ENCODE results near the gene TGFBR1.
A peak's percentile ranks its signal among the peaks of the same experiment; 100 is the strongest.

TGFBR1 gene

DNA sequence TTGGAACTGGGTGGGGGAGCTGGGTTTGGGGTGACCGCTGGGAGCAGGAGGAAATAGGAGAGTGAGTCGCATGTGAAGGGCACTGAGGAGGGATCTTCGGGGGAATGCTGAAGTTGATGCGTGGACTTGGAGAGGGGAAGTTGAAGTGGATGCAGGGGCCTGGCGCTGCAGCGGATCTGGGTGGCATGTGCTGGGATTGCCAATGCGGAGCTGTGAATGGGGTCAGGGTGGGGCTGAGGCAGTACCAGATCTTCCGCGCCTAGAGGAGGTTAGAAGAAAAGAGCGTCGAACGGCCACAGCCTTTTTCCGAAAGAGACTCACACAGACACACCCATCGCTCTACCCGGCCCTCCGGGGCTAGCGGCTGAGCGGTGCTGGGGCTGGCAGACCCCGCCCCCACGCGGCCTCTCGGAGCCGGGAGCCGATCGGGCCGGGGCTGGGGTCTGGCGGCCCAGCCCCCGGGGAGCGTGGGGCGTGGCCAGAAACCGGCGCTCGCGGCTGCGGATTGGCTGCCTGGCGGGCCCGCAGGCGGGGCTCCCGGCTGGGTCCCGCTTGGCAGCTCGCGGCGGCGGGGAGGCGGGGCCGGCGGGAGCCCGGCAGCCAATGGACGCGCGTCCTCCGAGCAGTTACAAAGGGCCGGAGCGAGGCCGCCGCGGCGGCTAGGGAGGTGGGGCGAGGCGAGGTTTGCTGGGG lies at the start of gene TGFBR1:
Gene TGFBR1, plus strand, starts transcription at position 655 of the 693 bp plus-strand sequence. CDS start 93 bp downstream, outside the sequence.
- DNase-seq = peak; percentile 84 to 87

DNA sequence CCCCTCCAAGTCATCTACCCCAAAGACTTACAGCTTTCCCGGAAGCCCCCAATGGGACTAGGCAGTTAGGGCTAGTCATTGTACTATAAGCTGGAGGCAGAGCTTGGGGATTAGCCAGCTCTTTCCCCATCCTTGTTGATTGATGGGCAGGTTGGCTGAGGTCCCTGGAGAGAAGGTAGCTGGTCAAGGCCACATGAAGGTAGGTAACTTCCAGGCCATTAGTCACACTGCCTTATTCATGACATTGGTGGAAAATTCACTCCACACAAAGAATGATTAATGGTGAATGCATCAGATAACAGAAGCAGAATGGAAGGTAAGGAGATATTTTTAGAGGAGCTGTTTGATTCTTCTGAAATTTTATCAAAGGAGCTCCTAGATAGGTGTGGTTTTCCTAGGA lies 49.5 kb upstream of the TGFBR1 start:
- no peak for DNase-seq

- no peak for DNase-seq
Measured at GRCh38 chr9:99056186-99056585, 48.7 kb upstream of the TGFBR1 start.

DNA sequence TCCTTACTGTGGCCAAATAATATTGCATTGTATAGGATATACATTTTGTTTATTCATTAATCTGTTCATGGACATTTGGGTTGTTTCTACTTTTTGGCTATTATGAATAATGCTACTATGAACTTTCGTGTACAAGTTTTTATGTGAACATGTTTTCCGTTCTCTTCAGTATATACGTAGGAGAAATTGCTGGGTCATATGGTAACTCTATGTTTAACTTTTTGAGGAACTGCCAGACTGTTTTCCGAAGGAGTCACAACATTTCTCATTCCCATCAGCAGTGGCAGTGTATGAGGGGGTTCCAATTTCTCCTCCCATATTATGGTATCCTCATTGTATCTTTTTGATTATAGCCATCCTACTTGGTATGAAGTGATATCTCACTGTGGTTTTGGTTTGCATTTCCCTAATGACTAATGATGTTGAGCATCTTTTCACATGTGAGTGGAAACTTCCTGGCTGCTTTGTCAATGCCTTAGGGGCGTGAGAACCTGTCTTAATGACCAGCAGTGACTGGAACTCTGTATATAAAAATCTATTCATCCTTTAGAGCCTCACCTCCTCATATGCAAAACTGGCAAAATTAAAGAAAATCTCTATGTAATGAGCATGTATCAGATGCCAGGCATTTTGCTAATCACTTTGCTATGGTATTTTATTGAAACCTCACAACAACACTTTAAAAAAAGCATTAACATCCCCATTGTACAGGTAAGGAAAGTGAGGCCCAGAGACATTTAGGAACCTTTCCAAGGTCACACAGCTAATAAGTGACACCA lies 47.8 kb upstream of the TGFBR1 start:
- DNase-seq = no peak

- peak; percentile 36 to 42 for DNase-seq
Measured at GRCh38 chr9:99057665-99058625, 47.0 kb upstream of the TGFBR1 start.

- DNase-seq = no peak
Measured at GRCh38 chr9:99058964-99059921, 45.7 kb upstream of the TGFBR1 start.

- no peak for DNase-seq
Measured at GRCh38 chr9:99060621-99061020, 44.3 kb upstream of the TGFBR1 start.

GRCh38 chr9:99062549-99062948 lies 42.4 kb upstream of the TGFBR1 start:
- no peak for DNase-seq

DNA sequence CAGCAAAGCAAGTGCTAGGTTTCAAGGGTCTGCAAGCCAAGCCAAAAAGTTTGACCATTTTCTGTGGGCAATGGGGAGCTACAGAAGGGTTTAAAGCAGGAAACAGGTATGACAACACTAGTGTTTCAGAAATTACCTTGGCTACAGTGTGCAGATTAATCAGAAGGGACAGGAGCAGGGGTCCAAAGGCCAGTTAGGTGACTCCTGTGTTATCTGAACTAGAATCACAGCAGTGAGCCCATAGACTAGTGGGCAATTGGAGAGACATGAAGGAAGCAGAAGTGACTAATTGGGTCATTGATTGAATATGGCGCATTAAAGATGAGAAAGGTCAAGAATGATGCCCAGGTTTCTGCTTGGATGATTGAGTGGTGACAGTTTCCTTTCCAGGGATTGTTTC lies 41.4 kb upstream of the TGFBR1 start:
- DNase-seq = no peak

DNA sequence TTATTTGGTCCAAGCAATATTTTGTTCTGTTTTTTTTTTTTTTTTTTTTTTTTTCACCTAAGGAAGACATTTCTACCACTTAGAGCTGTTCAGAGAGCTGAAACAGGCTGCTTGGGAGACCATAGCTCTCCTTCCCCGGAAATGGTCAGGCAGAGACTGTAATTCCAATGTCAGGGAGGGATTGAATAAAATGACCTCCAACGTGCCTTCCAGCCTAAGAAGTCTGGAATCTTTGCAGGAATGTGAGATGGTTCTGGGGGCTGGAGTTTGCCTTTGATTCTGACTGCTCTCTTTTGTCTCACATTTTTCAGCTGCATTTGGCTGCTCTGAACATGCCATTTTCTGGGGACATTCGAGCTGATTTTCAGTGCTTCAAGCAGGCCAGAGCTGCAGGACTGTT lies 38.3 kb upstream of the TGFBR1 start:
- no peak for DNase-seq

DNA sequence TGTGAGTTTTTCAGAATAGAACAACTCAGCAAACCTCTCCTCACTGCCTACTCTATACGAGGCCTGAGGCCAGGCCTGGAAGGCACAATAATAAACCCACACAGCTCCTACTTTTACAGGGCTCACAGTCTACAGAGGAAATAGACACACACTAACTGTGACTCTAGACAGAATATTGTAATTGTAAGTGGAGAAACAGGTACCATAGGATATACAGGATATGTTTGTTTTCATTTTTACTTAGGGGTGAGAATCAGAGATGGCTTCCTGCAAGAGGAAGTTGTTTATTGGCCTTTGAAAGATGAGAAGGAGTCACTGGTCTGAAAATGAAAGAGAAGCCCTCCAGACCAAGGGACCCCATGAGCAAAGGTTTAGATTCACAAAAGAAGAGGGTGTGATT lies 35.8 kb upstream of the TGFBR1 start:
- DNase-seq = no peak

DNA sequence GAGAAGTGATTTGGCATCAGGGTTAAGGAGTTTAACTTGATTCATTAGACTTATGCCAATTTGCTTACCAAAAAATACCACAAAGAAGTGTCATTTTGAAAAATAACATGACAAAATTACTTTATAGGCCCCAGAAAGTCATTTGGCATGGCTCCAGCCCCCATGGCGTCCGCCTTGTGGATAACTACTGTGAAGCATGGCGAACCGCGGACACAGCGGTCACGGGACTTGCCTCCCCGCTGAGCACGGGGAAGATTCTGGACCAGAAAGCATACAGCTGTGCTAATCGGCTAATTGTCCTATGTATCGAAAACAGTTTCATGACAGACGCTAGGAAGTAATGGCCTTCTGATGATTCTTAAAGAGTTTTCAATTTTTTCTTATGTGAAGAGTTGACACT lies 35.4 kb upstream of the TGFBR1 start:
- DNase-seq = no peak

- DNase-seq = no peak
Measured at GRCh38 chr9:99070681-99071080, 34.2 kb upstream of the TGFBR1 start.

GRCh38 chr9:99071313-99072039 lies 33.4 kb upstream of the TGFBR1 start:
- DNase-seq = no peak

DNA sequence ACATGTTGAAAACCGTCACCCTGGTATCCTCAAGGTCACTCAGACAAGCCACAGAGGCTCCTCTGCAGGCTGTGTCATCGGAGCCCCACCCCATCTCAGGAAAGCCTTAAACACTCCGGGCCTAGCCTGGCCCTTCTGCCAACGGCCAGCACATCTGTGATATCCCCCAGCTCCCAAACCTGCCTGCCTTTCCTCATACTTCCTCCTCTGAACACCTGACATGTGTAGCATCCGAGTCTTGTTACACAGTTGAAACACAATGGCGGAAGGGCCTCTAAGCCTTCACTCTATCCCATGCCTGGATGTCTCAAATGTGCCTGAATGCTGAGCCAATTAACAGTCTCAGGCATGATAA lies 32.9 kb upstream of the TGFBR1 start:
- DNase-seq = no peak

GRCh38 chr9:99073347-99073746 lies 31.6 kb upstream of the TGFBR1 start:
- DNase-seq = no peak

GRCh38 chr9:99073985-99074901 lies 30.7 kb upstream of the TGFBR1 start:
- no peak for DNase-seq

DNA sequence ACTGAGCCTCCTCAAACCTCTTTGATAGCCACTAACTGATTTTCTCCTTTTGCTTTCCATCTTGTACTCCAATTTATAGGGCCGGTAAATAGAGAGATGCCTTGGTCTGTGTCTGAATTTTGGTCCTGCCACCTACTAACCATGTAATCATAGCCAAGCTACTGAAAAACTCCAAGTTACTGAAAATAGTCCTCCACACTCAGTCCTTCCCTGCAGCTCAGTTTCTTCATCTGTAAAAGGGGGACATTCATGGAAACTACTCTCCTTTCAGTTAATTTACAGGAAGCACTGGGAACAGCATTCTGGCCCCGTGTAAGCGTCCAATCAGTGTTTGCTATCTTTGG lies 30.0 kb upstream of the TGFBR1 start:
- no peak for DNase-seq

DNA sequence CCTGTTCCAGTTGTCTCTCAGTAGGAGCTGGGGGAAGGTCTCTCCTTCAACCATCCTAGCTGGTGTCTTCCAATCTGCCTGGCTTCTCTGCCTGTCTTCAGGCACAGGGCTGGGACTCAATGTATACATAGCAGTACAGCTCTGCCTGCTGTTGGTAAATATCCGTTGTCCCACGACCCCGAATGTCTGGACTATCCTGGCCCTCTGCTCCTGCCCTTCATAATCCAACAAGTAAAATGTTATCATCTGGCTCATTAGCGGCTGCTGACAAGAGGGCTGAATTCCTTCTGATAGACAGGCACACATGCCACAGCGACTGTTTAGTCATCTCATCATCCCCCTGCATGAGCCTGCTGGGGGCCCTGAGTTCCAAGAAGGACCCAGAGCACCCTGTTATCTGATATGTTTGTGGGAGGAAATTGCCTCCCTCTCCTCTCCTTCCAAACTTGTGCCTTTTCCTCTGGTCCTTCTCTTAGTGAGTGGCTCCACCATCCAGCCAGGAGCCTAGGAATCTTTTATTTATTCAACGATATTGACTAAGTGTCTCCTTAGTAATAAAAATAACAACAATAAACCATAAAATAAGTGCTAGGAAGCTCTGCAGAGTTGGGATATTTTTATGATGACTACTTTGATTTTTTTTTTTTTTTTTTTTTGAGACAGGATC lies 29.5 kb upstream of the TGFBR1 start:
- DNase-seq = no peak

DNA sequence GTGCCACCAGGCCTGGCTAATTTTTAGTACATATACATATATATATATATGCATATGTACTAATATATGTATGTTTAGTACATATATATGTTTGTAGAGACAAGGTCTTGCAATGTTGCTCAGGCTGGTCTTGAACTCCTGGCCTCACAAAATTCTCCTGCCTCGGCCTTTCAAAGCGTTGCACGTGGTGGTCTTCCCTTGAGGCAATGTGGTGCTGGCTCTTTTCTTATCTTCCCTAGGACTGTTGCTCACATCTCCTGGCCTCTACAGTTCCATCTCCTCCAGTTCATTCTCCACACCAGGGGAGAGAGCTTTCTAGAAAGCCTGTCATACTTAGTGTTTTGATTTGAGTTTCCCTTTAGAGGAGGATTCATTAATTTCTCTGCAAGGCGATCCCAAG lies 28.9 kb upstream of the TGFBR1 start:
- no peak for DNase-seq

Data from activated CD4-positive, alpha-beta T cell treated with anti-CD3 and anti-CD28 coated beads, Interleukin-2, amount 50 U/mL, for 4 hours (primary cell).